ENCODE results near the gene BICD1. TPM values are rescaled to one million over a fixed set of nuclear protein-coding genes. Genes with fewer than 3 reads are reported as not detected.

The BICD1 gene
- total and polyA plus RNA-seq, 2 experiments from 2014 or later = 59.3 to 83.6 TPM

DNA sequence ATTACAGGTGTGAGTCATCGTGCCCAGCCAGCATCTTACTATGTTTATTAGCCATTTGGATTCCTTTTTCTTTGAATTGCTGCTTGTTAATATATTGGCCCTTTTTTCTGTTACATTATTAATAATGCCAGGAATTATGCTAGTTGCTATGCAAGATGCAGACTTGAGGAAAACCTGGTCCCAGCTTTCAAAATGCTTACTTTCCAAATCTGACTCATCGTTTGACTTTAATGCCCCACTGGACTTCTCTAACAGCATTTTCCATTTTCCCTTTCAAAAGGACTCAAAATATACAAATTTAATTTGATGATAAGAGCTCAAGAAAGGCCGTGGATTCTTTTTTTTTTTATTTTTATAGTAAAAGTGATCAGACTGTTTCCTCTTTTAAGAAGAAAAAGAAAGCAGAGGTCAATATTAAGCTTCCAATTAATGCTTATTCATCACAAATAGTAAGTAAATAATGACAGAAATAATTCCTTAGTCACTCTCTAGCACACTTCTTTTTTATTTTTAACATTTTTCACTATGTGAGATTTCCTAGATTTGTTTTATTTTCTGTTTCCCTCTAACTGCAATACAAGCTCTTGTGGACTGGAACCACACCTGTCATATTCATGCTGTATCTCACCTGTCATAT, 146.6 kb downstream of the BICD1 start:
- peaks cover 19% of the 10 kb centered on the region for H3K36me3 Mint-ChIP-seq (ENCODE audit: low read depth)
- 0 out of 2 replicates have a peak, but pooled peaks cover 5% of the 10 kb centered on the region for H3K36me3 ChIP-seq (ENCODE audit: insufficient read depth)
- no peaks in the 10 kb centered on the region; the same call in 1 of the 2 replicates for H4K20me1 ChIP-seq (replicated peaks; ENCODE audit: insufficient read depth)
- no peak overlapping the region for H3K4me2 ChIP-seq
- H3K4me3 ChIP-seq = no peak overlapping the region
- peak overlapping the region; percentile 33; the same call in 1 of the 2 replicates for H3K27ac ChIP-seq (ENCODE audit: low read depth)
- H3K27me3 ChIP-seq (ENCODE audit: insufficient read depth) = no peaks in the 10 kb centered on the region
- no peak overlapping the region for H3K4me3 Mint-ChIP-seq
- peaks cover 17% of the 10 kb centered on the region for H3K4me1 Mint-ChIP-seq
- no peak overlapping the region for H2AFZ ChIP-seq
- DNase-seq (ENCODE audit: low spot score) (no peak), ATAC-seq (no peak)
- H3K79me2 ChIP-seq (replicated peaks; ENCODE audit: insufficient read depth) = peaks cover 52% of the 10 kb centered on the region
- peaks cover 7% of the 10 kb centered on the region for H3K27me3 Mint-ChIP-seq (ENCODE audit: insufficient read depth, low read depth, poor library complexity)
- H3K4me1 ChIP-seq (ENCODE audit: insufficient read depth) = peaks cover 24% of the 10 kb centered on the region
- peaks cover 10% of the 10 kb centered on the region; the same call in 1 of the 2 replicates for H3F3A ChIP-seq (replicated peaks; ENCODE audit: low read depth)
- H3K27ac Mint-ChIP-seq = no peak overlapping the region
- H3K9me2 ChIP-seq (ENCODE audit: insufficient read depth) = no peaks in the 10 kb centered on the region
- H3K9me3 Mint-ChIP-seq = peaks cover 11% of the 10 kb centered on the region
- TF ChIP-seq EZH2phosphoT487 (IDR thresholded peaks at IDR 0.05; ENCODE audit: unreplicated experiment) (no peak), STAT1 (IDR thresholded peaks at IDR 0.05; ENCODE audit: unreplicated experiment) (no peak), ZNF114 (CRISPR knock-in tag; IDR thresholded peaks at IDR 0.05) (no peak), EZH2 (IDR thresholded peaks at IDR 0.05; ENCODE audit: low read depth, unreplicated experiment) (no peak), POLR2AphosphoS5 (IDR thresholded peaks at IDR 0.05; ENCODE audit: low read depth) (no peak), CREB1 (CRISPR knock-in tag; IDR thresholded peaks at IDR 0.05; ENCODE audit: low read depth) (no peak), ZNF331 (CRISPR knock-in tag; IDR thresholded peaks at IDR 0.05; ENCODE audit: low read depth) (no peak), NANOG (IDR thresholded peaks at IDR 0.05; ENCODE audit: borderline replicate concordance) (no peak), JUNB (IDR thresholded peaks at IDR 0.05; ENCODE audit: unreplicated experiment) (no peak)
- TF ChIP-seq, protein P1, sequence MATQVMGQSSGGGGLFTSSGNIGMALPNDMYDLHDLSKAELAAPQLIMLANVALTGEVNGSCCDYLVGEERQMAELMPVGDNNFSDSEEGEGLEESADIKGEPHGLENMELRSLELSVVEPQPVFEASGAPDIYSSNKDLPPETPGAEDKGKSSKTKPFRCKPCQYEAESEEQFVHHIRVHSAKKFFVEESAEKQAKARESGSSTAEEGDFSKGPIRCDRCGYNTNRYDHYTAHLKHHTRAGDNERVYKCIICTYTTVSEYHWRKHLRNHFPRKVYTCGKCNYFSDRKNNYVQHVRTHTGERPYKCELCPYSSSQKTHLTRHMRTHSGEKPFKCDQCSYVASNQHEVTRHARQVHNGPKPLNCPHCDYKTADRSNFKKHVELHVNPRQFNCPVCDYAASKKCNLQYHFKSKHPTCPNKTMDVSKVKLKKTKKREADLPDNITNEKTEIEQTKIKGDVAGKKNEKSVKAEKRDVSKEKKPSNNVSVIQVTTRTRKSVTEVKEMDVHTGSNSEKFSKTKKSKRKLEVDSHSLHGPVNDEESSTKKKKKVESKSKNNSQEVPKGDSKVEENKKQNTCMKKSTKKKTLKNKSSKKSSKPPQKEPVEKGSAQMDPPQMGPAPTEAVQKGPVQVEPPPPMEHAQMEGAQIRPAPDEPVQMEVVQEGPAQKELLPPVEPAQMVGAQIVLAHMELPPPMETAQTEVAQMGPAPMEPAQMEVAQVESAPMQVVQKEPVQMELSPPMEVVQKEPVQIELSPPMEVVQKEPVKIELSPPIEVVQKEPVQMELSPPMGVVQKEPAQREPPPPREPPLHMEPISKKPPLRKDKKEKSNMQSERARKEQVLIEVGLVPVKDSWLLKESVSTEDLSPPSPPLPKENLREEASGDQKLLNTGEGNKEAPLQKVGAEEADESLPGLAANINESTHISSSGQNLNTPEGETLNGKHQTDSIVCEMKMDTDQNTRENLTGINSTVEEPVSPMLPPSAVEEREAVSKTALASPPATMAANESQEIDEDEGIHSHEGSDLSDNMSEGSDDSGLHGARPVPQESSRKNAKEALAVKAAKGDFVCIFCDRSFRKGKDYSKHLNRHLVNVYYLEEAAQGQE (IDR thresholded peaks at IDR 0.05; ENCODE audit: unreplicated experiment) = no peak
- TF ChIP-seq, protein P2, sequence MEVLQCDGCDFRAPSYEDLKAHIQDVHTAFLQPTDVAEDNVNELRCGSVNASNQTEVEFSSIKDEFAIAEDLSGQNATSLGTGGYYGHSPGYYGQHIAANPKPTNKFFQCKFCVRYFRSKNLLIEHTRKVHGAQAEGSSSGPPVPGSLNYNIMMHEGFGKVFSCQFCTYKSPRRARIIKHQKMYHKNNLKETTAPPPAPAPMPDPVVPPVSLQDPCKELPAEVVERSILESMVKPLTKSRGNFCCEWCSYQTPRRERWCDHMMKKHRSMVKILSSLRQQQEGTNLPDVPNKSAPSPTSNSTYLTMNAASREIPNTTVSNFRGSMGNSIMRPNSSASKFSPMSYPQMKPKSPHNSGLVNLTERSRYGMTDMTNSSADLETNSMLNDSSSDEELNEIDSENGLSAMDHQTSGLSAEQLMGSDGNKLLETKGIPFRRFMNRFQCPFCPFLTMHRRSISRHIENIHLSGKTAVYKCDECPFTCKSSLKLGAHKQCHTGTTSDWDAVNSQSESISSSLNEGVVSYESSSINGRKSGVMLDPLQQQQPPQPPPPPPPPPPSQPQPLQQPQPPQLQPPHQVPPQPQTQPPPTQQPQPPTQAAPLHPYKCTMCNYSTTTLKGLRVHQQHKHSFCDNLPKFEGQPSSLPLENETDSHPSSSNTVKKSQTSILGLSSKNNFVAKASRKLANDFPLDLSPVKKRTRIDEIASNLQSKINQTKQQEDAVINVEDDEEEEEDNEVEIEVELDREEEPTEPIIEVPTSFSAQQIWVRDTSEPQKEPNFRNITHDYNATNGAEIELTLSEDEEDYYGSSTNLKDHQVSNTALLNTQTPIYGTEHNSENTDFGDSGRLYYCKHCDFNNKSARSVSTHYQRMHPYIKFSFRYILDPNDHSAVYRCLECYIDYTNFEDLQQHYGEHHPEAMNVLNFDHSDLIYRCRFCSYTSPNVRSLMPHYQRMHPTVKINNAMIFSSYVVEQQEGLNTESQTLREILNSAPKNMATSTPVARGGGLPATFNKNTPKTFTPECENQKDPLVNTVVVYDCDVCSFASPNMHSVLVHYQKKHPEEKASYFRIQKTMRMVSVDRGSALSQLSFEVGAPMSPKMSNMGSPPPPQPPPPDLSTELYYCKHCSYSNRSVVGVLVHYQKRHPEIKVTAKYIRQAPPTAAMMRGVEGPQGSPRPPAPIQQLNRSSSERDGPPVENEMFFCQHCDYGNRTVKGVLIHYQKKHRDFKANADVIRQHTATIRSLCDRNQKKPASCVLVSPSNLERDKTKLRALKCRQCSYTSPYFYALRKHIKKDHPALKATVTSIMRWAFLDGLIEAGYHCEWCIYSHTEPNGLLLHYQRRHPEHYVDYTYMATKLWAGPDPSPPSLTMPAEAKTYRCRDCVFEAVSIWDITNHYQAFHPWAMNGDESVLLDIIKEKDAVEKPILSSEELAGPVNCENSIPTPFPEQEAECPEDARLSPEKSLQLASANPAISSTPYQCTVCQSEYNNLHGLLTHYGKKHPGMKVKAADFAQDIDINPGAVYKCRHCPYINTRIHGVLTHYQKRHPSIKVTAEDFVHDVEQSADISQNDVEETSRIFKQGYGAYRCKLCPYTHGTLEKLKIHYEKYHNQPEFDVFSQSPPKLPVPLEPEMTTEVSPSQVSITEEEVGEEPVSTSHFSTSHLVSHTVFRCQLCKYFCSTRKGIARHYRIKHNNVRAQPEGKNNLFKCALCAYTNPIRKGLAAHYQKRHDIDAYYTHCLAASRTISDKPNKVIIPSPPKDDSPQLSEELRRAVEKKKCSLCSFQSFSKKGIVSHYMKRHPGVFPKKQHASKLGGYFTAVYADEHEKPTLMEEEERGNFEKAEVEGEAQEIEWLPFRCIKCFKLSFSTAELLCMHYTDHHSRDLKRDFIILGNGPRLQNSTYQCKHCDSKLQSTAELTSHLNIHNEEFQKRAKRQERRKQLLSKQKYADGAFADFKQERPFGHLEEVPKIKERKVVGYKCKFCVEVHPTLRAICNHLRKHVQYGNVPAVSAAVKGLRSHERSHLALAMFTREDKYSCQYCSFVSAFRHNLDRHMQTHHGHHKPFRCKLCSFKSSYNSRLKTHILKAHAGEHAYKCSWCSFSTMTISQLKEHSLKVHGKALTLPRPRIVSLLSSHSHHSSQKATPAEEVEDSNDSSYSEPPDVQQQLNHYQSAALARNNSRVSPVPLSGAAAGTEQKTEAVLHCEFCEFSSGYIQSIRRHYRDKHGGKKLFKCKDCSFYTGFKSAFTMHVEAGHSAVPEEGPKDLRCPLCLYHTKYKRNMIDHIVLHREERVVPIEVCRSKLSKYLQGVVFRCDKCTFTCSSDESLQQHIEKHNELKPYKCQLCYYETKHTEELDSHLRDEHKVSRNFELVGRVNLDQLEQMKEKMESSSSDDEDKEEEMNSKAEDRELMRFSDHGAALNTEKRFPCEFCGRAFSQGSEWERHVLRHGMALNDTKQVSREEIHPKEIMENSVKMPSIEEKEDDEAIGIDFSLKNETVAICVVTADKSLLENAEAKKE (CRISPR knock-in tag; IDR thresholded peaks at IDR 0.05) = no peak
- TF ChIP-seq, protein P3, sequence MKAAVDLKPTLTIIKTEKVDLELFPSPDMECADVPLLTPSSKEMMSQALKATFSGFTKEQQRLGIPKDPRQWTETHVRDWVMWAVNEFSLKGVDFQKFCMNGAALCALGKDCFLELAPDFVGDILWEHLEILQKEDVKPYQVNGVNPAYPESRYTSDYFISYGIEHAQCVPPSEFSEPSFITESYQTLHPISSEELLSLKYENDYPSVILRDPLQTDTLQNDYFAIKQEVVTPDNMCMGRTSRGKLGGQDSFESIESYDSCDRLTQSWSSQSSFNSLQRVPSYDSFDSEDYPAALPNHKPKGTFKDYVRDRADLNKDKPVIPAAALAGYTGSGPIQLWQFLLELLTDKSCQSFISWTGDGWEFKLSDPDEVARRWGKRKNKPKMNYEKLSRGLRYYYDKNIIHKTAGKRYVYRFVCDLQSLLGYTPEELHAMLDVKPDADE (IDR thresholded peaks at IDR 0.05) = no peak
- TF ChIP-seq, protein P4, sequence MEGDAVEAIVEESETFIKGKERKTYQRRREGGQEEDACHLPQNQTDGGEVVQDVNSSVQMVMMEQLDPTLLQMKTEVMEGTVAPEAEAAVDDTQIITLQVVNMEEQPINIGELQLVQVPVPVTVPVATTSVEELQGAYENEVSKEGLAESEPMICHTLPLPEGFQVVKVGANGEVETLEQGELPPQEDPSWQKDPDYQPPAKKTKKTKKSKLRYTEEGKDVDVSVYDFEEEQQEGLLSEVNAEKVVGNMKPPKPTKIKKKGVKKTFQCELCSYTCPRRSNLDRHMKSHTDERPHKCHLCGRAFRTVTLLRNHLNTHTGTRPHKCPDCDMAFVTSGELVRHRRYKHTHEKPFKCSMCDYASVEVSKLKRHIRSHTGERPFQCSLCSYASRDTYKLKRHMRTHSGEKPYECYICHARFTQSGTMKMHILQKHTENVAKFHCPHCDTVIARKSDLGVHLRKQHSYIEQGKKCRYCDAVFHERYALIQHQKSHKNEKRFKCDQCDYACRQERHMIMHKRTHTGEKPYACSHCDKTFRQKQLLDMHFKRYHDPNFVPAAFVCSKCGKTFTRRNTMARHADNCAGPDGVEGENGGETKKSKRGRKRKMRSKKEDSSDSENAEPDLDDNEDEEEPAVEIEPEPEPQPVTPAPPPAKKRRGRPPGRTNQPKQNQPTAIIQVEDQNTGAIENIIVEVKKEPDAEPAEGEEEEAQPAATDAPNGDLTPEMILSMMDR (conservative IDR thresholded peaks at IDR 0.05; ENCODE audit: low read depth in 2 of 2) = no peak
